Fibroblast of skin of back (primary cell): Measurements from ENCODE around the gene CREB1. TPM values are rescaled to one million over a fixed set of nuclear protein-coding genes. Genes with fewer than 3 reads are reported as not detected.
"Not testable (repeated sequence)": the region's sequence is repeated elsewhere in the genome, so short reads cannot be mapped to it uniquely, and the experiment has no call there.

ENCODE experiments used
- DNase-seq: peaks from one replicate; pipeline ENCODE4 v3.0.0-alpha.2; 2013
- polyA plus RNA-seq, 2 experiments: library from polyadenylated mRNA; unstranded; fragments of 120-200 nt; gene quantifications; one replicate each; pipeline ENCODE4 v1.2.1, GENCODE V29; 2013; ENCODE audit not compliant: insufficient read length in 2 of 2

Gene CREB1
- polyA plus RNA-seq (2013, experiment 1 of 2; ENCODE audit: insufficient read length) = 27.7 TPM
- 29.4 TPM for polyA plus RNA-seq (2013, experiment 2 of 2; ENCODE audit: insufficient read length)

DNA sequence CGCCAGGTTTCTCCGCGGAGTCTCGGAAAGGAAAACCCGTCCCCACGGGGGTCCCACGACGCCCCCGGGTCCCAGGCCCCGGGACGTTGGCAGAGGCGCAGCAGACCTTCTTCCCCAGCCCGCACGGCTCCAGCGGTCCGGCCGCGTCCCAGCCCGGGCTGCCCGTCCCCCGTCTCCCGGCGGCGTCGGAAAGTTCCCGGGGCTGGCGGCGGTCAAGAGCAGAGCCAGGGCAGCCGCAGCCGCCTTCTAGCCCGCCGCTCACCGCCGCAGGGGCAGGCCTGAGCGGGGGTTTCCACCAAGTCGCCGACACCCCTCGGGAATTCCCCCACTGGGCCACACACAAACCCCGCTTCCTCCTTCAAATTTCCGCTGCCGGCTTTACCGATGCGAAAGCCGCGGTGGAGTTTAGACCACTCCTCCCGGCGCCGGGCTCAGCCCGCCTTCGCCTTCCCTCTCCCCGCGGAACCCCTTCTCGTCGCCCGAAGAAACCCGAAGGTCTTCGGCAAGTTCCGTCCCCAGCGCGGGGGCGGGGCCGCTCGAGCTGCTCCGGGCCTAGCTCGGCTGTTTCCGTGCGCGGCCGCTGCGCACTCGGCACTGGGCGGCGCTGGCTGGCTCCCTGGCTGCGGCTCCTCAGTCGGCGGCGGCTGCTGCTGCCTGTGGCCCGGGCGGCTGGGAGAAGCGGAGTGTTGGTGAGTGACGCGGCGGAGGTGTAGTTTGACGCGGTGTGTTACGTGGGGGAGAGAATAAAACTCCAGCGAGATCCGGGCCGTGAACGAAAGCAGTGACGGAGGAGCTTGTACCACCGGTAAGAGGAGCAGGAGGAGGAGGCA lies at the start of gene CREB1:
CREB1 (plus strand) TSS at position 633 of the 830 bp plus-strand sequence. CDS start 25,674 bp downstream, outside the sequence.
- peak; percentile 98 for DNase-seq

DNA sequence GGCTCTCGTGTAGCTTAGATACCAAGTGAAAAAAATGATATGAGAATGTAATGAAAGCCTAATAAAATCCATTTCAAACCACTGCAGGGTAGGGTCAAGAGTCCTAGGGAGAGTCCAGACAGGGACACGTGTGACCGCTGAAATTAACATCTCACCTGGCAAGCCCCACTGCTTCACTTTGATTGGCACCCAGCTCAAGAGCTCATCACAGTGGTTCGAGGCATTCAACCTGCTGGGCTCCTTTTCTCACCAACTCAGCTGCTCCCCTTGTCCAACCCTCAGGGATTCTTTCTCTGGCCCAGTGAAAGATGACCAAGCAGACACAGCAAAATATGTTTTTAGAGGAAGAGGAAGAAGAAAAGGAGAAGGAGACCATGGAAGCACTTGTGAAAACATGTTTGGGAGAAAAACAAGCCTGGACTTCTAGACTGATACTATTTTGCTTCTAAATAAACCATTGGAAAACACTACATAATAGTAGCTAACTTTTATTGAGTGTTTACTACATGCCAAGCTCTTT lies 49.2 kb upstream of the CREB1 start:
- DNase-seq = no peak

DNA sequence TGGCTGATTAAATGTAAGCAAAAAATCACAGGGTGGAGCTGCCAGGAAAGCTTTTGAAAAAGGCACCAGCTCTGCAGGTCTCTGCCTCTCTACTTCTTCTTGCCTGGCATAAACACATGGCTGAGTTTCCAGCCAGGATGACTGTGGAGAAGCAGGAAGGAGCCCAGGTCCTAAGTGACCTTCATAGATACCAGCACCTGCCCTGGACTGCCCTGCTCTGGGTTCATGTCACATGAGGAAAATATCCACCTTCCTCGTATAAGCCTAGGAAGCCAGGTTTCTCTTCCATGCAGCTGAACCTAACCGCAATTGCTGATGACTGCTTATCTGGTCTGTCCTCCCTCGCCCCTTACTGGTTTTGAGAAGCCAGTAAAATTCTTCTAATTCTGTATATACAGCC lies 47.8 kb upstream of the CREB1 start:
- DNase-seq = no peak

DNA sequence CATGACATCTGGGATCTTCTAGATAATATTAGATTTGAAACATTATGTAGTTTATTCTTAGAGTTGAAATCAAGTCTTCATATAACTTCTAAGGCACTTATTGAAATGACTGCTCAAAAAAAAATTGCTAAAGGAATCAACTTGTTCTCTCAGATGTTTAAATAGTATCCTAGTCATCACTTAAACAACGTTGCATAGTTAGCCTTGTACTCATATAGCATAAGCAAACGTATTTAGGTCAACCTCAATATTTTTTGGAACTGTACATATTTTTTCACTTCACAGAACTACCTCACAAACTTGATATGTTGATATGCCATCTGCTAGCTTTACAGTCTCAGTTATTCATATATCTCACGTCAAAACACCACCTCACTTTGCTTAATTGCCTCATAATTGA lies 47.1 kb upstream of the CREB1 start:
- DNase-seq = peak; percentile 80

DNA sequence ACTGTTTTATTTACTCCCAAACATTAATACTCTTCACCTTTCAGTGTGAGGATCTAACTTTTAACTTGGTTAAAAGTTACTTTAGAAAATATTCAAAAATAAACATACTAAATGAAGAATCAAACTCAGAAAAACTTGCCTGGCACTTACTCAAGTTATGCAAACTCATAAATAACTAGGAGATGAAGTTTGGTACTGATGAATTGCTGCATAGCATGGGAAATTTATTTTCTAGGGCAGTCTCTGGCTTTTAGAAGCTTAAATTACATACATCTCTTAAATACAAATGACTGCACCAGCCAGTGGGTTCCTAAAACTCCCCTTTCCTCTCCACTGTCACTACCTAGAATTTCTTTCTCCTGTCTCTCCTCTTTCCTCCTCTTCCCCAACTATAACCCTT lies 46.7 kb upstream of the CREB1 start:
- DNase-seq = no peak

DNA sequence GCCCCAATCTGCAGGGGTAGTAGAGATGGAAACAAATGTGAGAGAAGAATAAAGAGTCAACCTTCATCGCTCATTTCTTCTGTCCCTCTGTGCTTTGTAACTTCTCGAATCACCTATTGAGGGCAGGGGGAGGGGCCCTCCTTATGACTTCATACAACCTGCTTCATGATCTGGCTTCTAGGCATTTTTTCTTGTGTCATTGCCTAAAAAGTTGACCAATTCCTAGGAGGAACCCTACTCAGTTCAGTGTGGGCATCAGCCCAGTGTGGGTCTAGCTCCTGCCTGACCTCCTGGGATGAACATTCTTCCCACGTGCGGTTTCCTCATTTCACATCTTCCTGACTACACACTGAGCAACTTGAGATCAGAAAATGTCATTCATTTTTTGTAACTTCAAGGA lies 46.3 kb upstream of the CREB1 start:
- DNase-seq = peak; percentile 79

DNA sequence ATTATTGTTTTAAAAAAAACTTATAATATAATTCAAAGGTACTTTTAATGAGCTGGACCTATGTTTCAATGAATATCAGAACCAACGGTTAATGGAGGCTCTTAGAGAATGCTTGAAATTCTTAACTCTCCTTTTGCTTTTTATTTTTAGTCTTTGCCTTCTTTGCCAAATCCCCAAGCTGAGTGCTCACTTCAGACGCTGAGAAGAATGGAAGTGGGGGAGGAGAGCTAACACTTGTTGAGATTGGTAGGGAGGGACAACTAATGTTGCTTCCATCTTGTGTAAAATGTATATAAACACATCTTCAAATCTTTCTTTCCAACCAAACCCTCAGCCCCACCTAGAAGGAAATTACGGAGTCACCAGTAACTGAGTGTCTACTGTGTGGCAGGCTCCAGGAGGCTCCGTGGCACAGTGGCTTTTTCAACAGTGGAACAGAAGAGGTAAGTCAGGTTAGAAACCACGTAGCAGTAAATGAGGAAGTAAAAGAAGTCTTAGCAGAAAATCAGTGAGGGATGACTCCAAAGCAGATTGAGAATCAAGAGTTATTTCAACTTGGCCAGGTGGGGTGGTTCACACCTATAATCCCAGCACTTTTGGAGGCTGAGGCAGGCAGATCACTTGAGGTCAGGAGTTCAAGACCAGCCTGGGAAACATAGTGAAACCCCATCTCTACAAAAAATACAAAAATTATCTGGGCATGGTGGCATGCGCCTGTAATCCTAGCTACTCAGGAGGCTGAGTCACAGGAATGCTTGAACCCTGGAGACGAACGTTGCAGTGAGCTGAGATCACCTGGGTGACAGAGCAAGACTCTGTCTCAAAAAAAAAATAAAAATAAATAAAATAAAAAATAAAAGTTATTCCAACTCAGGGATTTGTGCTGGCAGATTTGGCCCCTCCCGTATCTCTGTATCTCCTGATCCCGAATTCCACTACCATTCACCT lies 45.0 kb upstream of the CREB1 start:
- DNase-seq = no peak

DNA sequence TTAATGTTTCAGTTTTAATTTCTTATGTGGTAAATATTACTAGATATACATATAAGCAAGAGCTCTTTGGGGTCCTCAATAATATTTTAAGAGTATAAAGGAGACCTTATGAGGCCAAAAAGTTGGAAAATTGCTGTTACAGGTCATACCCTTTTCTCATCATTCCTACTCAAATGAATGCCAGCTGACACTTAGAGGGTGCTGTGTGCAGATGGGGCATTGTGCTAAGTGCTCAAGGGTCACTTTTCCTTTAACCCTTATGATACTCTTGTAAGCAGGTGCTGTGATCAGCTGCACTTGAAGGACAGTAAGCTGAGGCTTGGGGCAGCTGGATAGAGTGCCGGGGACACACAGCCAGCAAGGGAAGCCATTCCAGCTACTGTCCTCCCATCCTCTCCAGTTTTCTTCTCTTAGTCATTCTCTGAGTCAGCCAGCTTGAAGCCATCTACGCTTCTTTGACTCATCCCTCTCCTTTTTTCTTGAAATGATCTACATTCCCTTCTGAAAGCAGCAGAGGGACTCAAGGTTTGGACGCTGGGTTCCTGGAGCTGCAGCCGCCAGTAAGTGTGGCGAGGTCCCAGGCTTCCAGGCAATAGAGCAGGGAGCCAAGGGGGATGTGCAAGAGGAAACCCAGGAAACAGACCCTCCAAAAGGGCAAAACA lies 42.0 kb upstream of the CREB1 start:
- DNase-seq = peak; percentile 97

DNA sequence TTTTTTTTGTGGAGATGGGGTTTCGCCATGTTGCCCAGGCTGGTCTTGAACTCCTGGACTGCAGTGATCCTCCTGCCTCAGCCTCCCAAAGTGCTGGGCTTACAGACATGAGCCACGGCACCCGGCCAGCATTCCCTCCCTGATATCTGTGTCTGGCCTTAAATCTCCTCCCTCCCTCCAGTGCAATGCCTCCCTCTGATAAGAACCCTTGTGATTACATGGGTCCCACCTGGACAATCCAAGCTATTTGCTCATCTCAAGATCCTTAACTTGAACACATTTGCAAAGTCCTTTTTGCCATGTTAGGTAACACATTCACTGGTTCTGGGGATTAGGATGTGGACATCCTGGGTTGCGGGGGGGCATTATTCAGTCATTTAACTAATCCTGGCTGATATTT lies 40.5 kb upstream of the CREB1 start:
- no peak for DNase-seq

DNA sequence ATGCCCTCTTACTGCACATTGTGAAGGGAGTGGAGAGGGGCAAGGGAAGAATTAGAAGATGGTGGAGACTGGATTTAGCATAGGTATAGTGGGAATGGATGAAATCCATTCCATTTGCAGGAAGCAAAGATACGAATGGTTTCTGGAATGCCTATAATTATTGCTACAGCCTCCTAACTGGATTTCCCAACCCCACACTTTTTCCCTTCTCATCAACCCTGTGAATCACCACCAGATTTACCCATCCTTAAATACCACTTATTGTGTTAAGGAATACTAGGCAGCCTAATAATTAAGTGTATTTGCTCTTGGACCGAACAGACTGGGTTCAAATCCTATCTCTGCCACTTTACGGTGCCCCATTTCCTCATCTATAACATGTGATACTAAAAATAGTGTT lies 39.3 kb upstream of the CREB1 start:
- no peak for DNase-seq

DNA sequence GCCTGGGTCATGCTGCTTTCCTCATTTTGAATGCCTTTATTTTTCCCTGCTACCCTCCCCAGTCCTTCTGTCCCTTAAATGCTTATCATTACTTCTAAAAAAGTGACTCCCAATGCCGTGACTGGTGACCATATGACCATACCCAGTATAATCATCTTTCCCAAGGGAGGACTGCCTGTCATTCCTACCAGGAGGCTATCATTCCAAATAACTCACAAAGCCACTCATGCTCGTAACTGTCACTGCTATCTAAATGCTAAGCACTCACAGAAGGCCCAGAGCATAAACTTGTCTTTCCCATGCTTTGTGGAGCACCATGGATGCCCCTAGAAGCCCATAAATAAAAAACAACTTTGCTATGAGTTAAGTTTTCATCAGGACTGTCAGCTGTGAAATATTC lies 38.7 kb upstream of the CREB1 start:
- DNase-seq = peak; percentile 74

DNA sequence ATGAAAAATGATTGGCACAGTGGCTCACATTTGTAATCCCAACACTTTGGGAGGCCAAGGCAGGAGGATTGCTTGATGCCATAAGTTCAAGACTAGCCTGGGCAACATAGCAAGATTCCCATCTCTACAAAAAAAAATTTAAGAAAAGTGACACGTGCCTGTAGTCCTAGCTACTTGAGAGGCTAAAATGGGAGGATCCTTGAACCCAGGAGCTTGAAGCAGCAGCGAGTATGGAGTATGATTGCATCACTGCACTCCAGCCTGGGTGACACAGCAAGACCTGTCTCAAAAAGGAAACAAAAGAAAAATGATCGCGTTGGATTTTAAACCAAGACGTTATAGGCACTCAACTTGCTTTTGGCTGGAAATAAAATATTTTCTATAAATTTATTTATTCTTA lies 37.8 kb upstream of the CREB1 start:
- no peak for DNase-seq

DNA sequence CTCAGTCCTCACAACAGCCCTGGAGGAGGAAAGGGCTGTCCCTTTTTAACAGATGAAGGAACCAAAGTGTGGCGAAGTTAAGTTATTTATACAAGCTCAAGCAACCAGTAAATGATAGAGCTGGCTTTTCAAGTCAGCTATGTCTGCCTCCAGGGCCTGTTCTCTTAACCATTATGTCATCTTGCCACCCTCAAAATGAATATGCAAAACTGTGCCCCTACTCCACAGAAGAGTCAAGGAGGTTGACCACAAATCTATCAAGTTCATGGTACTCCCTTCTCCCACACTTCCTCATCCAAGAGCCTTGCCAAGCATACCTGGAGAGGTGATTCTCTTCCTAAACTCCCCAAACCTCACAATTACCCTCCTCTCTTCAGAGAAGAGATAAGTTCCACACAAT lies 37.3 kb upstream of the CREB1 start:
- no peak for DNase-seq

DNA sequence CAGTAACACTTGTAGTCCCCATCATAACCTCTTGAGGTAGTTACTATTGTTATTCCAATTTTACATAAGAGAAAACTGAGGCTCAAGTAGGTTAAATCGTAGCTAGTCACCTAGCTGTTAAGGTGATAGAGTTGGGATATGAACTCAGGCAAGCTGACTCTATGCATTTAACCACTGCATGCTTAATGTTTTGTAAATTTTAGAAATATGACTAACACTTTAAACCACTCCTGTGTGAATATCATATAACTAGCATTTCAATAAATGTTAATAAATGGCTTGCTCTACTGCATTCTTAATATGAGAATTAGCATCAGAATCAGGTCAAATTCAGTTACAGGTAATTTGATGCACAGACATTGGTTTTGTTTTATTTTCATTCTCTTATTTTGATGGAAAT lies 35.6 kb upstream of the CREB1 start:
- no peak for DNase-seq

DNA sequence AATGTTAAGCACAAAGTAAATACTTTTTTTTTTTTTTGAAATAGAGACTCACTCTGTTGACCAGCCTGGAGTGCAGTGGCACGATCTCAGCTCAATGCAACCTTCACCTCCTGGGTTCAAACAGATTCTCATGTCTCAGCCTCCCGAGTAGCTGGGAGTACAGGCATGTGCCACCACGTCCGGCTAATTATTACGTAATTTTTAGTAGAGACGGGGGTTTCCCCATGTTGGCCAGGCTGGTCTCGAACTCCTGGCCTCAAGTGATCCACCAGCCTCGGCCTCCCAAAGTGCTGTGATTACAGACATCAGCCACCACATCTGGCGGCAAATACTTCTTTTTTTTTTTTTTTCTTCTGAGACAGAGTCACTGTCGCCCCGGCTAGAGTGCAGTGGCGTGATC lies 32.8 kb upstream of the CREB1 start:
- DNase-seq = not testable (repeated sequence)

DNA sequence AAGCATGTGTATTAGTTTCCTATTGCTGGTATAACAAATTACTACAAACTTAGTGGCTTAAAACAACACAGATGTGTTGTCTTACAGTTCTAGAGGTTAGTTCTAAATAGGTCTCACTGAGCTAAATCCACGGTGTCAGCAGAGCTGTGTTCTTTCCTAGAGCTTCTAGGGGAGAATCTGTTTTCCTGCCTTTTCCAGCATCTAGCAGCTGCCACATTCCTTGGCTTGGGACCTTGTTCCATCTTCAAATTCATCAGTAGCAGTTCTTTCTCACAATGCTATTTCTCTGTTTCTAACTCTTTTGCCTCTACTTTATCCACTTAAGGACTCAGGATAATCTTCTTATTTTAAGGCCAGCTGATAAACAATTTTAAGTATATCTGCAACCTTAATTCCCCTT lies 32.2 kb upstream of the CREB1 start:
- DNase-seq = no peak

DNA sequence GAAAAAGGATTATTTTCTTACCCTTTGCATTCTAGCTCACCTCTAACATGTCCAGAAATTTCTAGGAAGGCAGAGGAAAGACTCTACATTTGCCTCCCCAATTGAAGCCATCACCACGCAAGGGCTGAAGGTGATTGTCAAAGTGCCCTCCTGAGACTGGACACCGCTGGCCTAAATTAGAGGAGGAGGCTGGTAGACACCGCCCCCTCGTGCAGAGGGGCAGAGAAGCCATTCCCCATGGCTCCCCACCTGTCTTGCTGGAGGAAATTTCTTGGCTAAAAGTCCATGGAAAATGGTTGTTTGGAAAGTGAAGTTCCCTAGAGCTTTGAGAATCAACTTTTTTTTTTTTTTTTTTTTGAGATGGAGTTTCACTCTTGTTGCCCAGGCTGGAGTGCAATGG lies 31.3 kb upstream of the CREB1 start:
- no peak for DNase-seq

DNA sequence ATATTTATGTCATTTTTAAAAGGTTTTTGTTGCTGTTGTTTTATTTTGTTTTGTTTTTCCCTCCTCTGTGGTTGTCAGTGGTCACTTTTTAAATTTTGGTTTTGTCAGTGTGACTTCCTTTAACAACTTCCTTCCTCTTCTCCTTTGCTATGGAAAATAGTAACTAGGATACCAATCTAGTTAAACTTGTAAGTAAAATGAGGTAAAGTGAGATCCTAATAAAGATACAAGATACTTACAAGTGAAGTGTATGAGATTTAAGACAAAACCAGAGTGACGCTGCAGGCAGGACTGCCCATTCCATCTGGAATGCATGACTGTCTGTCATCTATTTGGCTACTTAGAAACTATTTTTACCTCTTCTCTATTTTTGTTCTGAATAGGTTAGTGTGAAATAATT lies 30.6 kb upstream of the CREB1 start:
- no peak for DNase-seq

DNA sequence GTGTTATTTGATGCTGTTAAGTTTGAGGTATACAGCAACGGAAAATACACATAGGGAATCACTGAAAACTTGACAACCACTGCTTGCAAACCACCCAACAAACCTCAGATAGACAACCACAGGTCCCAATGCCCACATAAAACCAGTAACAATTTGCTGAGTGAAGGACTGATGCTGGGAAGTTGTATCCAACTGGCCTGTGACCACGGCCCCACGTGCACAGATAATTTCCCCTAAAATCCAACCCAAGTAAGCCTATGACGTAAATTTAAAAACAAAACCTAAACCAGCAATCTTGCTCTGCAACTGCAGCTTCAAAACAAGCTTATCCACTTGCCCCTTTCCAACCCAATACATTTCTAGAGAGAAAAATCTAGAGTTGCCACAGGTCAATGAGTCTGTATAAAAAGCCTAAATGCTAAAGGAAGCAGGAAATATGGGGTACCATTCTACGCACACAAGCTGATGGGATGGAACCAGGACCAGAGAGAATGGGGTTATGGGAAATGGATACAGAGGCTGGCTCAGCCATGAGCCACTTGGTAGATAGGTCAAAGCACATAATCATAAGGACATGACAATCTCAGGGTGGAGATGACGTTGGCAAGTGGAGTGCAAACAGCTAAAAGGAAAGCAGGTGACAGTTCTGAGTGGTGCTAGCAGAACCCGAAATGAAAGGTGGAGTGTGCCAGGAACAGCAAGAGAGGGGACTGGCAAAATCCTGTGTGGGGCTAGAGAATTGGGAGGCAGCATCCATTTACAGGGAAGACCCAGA lies 27.8 kb upstream of the CREB1 start:
- no peak for DNase-seq

DNA sequence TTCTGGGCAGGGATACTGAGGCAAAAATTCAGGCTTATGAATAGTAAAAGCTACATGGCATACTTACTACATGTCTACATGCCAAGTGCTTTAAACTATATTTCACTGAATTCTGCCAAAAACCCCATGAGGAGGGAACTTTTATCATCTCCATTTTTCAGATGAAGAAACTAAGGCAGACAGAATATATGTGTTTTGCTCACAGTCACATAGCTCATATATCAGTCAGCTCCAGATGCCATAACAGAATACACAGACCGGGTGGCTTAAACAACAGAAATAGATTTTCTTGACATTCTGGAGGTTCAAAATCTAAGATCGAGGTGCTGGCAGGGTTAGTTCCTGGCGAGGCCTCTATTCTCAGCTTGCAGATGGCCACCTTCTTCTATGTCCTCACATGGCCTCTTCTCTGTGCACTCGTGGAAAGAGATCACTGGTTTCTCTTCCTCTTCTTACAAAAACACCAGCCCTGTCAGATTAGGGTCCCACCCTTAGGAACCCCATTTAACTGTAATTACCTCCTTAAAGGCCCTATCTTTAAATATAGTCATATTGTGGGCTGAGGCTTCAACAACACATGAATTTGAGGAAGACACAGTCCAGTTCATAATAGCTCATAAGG lies 27.1 kb upstream of the CREB1 start:
- no peak for DNase-seq

DNA sequence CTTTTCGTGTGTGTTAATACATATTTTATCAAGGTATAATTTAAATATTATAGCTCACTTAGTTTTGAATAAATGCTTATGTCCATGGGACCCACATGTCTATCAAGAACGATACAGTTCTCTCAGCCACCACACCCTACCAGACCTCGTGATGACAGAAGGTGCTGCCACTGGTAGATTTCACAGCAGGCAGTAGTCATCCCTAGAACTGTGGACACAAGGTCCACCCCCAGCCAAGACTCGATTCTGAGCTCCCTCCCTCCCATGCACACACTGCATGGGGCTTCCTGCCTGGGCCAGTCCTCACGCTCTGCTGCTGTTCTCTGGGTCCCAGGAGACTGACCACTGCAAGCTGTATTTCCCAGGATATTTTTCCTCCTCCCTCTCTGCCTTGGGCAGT lies 26.5 kb upstream of the CREB1 start:
- peak; percentile 93 for DNase-seq
